Stimulated activated CD8-positive, alpha-beta memory T cell treated with anti-CD3 and anti-CD28 coated beads, Interleukin-7, amount 100 ng/mL, for 1 hour (primary cell): ENCODE results near the gene EPAS1.
"Not testable (repeated sequence)": the region's sequence is repeated elsewhere in the genome, so short reads cannot be mapped to it uniquely, and the experiment has no call there.

Experiments used
- DNase-seq, 2 donors: peaks; one replicate each; pipeline ENCODE4 v3.0.0-alpha.2; 2020; ENCODE audit warnings: low read depth in 2 of 2

The EPAS1 gene

DNA sequence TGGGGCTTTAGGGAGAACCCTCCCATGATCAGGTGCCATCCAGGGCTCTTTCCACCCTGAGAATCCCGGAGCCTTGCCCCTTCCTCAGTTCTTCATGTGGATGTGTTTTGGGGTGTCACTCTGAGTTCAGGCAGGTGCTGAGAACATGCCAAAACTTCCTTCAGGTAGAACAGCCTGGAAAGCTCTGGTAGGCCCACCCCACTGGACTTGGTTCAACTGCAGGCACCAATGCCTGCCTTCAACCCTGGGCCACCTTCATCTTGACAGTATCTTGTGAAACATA lies 85.8 kb downstream of the EPAS1 start:
- DNase-seq, result no peak

- no peak for DNase-seq
These were observed 86.7 kb downstream of the EPAS1 start for GRCh38 chr2:46383784-46384456.

- DNase-seq, result no peak
These were observed 87.2 kb downstream of the EPAS1 start for GRCh38 chr2:46384457-46384815.

- no peak for DNase-seq
These were observed 88.8 kb downstream of the EPAS1 start for GRCh38 chr2:46385786-46386577.

DNA sequence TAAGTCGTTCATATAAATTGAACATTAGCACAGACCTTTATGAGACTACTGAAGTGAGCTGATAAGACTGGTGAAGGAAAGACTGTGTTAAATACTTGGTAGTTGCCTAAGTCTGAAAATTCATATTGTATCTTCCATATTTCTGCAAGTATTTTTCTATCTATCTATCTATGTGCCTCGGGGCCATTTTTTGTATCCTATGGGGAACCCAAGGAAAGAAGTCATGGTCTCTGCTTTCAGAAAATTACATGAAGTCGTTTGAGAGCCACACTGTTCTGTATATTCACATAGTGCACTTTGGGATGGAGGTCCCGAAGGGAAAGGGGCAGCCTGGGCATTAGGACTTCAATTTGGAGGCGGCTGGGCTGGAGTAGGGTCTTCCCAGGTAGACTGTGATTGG lies 89.6 kb downstream of the EPAS1 start:
- DNase-seq, result no peak

DNA sequence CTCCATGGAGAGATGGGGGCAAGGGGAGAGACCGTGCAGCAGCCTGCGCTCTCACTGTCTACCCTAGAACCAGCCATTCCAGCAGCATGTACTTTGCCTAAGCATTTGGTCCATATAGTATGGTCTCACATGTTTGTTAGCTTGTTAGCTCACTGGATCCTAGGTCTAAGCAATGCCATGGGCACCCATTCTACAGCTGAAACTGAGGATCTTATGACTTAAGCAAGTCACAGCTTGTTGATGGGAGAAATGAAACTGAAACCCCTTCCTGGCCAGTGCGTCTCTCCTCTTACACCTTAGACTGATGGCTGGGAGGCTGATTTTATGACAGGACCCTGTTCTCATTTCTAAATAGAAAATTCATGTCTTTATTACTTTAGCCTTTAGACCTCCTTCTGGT lies 90.1 kb downstream of the EPAS1 start:
- no peak for DNase-seq

DNA sequence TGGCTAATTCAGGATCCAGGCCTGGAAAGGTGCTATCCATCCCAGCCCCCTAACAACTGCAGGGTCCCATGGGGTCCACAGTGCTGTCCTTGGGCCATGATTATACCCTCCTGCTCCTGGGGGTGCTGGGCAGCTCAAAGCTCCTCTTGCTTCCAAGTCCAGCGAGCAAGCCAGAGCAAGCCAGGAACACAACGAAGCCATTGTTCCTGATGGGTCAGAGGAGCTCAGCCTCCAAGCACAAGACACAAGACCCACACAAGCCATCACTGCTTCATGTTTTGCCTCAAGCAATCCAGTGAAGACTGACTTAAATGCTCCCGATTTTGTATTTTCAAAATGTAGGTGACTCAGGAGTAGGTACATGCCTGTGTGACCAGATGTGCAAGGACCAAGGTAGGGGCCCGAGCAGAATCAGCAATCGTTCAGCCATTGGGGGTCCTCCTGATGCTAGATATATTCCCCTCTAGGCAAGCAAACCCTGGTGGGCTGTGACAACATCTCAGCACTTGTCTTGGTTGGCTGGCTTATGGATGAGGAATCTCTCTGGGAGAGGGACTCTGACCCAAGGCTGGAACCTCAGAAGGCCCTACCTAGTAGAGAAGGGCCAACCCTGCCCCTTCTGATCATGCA lies 90.8 kb downstream of the EPAS1 start:
- DNase-seq, result no peak

- no peak for DNase-seq
These were observed 91.7 kb downstream of the EPAS1 start for GRCh38 chr2:46388881-46389280.

GRCh38 chr2:46389417-46389916 lies 92.3 kb downstream of the EPAS1 start:
- no peak for DNase-seq

GRCh38 chr2:46390036-46390435 lies 92.8 kb downstream of the EPAS1 start:
- DNase-seq, result no peak

DNA sequence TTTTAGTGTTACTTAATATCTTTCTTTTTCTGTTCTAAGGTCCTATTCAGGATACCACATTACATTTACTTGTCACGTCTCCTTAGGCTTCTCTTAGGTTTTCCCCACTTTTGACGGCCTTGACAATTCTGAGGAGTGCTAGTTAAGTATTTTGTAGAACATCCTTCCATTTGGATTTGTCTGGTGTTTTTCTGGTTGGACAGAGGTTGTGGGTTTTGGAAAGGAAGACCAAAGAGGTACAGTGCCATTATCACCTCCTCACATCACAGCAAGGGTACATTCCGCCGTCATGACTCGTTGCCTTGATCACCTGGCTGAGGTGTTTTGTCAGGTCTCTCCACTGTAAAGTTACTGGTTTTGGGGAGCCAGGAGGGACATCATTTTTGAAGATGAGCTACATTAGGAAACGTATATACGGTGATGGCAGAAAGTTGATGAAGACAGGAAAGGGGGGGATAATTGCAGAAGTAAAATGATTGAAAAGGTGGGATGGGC lies 93.7 kb downstream of the EPAS1 start:
- DNase-seq, result no peak

GRCh38 chr2:46392561-46393346 lies 95.5 kb downstream of the EPAS1 start:
- DNase-seq, result no peak

DNA sequence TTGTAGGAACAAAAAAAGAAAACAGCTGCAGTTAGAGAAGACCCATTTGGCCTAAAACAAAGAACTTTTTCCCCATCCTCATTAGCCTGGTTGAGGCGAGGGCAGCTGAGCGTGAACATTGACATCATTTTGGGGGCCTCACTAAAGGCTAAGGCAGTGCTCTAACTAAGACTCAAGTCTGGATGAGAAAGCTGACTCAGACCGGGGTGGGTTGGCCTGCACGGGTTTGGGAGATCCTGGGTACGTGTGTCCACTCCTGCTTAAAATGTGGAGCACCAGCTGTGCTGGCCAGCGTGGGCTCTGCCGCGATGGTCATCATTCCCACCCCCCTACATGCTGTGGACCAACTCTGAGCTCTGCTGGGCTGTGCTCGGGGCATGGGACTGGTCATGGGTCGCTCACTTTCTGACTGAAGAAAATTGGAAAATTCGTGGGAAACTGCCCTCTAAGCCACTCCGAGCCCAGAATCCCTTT lies 96.2 kb downstream of the EPAS1 start:
- DNase-seq, result no peak

GRCh38 chr2:46393865-46394264 lies 96.7 kb downstream of the EPAS1 start:
- DNase-seq, result no peak

DNA sequence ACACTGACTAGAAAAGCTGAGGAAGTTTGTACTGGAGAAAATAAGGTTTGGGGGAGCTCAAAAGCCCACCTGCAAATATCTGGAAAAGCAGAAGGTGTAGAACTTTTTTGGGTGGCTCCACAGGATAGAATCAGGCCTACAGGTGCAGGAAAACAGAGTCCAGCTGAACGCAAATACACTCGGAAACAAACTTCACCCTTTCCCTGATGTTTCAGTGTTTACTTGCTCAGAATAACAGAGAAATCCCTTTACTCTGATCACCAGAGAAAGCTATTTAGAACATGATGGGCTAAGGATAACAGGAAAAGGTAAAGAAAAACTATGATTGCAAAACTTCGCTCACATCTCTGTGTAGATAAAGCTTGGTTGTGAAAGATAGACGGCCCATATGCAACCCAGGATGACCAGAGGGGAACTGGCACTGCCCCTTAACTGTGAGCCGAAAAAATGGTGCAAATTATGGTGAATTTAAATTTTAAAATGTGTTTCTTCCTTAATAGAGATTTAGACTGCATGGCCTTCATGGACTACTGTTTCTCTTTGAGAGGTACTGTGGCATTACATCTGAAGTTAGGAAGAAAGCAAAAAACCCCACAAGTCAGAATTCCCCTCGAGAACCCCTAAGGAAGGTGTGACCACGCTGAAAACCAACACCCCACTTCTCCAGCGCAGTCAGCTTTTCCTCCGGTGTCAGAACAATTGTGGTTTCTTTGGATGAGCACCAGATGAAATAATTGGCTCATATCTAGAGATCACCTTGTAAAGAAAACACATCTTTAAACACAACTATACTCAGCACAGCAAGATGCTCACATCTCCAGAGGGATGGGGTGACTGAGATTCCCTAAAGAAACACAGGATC lies 97.7 kb downstream of the EPAS1 start:
- no peak for DNase-seq

DNA sequence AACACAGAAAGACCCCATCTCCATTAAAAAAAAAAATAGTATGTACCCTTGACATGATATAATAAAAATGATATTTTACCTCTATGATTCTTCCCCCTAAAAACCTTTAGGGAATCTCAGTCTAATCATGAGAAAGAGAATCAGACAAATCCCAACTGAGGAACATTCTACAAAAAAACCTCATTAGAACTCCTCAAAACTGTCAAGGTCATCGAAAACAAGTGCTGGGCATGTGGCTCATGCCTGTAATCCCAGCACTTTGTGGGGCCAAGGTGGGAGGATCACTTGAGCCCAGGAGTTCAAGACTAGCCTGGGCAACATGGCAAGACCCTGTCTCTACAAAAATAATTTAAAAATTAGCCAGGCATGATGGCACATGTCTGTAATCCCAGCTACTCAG lies 98.5 kb downstream of the EPAS1 start:
- DNase-seq, result not testable (repeated sequence)

GRCh38 chr2:46400016-46400415 lies 102.8 kb downstream of the EPAS1 start:
- no peak for DNase-seq

GRCh38 chr2:46402874-46403273 lies 105.7 kb downstream of the EPAS1 start:
- DNase-seq, result no peak

GRCh38 chr2:46404181-46404759 lies 107.1 kb downstream of the EPAS1 start:
- DNase-seq, result no peak

GRCh38 chr2:46407852-46408455 lies 110.7 kb downstream of the EPAS1 start:
- DNase-seq, result no peak
